HG03280 (cell line): Measurements from ENCODE around the gene ZBTB37.
"Not testable (repeated sequence)": the region's sequence is repeated elsewhere in the genome, so short reads cannot be mapped to it uniquely, and the experiment has no call there.

Experiments used
- ATAC-seq: cut with Tn5 transposase; IDR thresholded peaks from one replicate; pipeline ENCODE4 v1.9.1; 2021; ENCODE audit warnings: mild to moderate bottlenecking, moderate library complexity; ENCODE audit not compliant: unreplicated experiment

ZBTB37 gene

DNA sequence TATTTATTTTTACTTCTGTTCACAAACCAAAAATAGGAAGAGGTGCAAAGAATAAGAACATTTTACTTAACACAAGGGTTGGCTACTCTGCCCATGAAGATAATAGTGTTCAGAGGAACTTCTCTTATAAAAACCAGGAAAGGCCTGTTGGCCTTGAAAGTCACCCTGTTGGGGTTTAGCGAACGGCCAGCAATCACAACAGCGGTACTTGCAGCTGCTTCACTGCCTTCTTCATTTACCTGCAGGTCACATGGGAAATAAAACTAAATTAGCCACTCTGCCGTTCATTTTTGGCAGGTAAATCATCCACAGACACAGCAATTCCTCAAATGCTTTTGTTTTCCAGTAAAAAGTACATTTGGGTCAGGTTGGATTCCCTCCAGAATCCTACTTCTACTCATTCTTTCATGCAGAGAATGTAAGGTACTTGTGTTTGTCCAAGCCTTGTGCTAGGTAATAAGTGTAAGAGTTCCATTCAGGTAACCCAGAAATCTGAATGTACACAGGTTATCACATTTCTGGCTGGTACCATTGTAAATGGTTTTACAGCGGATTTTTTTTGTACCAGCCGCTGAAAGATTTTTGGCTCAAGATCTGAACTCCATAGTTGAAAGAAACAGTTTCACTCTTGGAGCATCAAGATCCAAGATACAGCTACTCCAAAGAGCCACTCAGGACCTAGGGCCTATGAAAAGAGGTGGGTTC lies 35.8 kb downstream of the ZBTB37 start:
- ATAC-seq: no peak

- ATAC-seq: no peak
Measured at GRCh38 chr1:173913111-173913510, 44.9 kb downstream of the ZBTB37 start.

- ATAC-seq: no peak
Measured at GRCh38 chr1:173914366-173914871, 46.2 kb downstream of the ZBTB37 start.

DNA sequence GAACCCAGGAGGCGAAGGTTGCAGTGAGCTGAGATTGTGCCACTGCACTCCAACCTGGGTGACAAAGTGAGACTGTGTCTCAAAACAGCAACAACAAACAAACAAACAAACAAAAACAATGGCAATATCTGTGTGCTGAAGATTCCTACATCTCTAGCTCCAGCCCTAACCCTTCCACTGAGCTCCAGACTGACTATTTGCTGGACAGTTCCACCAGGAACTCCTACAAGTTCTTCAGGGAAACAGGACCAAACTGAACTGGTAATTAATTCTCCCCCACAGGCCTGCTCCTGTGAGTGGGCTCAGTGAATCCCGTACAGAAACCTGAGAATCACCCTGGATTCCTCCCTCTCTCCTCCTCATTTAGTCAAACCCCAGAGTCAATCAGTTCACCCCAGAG lies 47.4 kb downstream of the ZBTB37 start:
- no peak for ATAC-seq

- no peak for ATAC-seq
Measured at GRCh38 chr1:173916667-173917066, 48.5 kb downstream of the ZBTB37 start.

- no peak for ATAC-seq
Measured at GRCh38 chr1:173917149-173917548, 49.0 kb downstream of the ZBTB37 start, which contains the start of gene SERPINC1. Gene SERPINC1, minus strand, starts transcription at chr1:173917327. Its CDS starts 68 bp downstream, at chr1:173917259.

GRCh38 chr1:173917635-173918493 lies 49.7 kb downstream of the ZBTB37 start:
- ATAC-seq: no peak

DNA sequence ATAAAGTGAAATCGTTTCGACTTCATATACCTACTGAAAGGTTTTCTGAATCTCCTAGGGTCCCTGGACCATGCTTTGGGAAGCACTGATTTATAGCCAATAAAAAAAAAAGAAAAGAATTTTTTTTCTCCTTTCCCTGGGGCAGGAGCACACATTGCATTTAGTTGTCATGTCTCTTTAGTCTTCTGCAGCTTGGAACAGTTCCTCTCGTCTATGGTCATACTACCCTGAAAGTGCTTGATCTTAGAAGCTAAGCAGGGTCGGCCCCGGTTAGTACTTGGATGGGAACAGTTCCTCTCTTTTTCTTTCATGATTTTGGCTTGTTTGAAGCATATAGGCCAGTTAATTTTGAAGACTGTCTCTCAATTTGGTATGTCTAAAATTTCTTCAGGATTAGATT lies 52.7 kb downstream of the ZBTB37 start:
- no peak for ATAC-seq

- ATAC-seq: no peak
Measured at GRCh38 chr1:173925306-173926242, 57.4 kb downstream of the ZBTB37 start.

GRCh38 chr1:173930541-173930940 lies 62.4 kb downstream of the ZBTB37 start:
- not testable (repeated sequence) for ATAC-seq

DNA sequence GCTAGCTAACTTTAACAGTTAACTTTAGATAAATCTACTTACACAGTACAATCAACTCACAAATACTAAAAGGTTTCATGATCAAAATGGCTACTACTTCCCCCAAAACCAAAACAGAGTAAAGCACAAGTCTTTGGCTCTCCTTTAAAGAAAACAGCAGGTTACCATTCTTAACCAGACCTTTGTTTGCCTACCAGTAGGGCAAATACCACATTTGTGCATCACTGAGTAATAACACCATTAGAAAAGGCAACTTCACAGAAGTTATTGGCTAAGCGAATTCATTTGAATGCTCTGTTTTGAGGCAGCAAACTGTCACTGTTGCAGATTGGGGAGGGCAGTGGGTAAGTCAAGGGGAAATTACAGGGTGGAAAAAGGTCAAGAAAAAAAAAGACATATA lies 66.3 kb downstream of the ZBTB37 start:
- no peak for ATAC-seq

DNA sequence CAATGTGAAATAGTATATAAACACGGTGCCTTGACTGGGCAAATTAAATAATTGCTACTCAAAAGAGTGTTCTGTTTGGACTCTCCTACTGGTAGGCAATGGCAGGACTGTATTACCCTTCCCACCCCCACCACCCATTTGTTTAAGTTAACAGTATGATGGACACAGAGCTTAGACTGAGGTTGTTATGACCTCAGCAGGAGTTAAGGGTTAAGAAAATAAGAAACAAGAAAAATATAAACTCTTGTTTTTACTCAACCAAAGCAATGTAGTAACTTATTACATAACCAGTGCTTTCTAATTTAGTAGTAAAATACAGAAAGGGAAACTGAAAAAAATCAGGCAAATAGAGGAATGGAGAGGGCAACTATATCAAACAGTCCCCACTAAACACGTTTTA lies 68.9 kb downstream of the ZBTB37 start:
- no peak for ATAC-seq

DNA sequence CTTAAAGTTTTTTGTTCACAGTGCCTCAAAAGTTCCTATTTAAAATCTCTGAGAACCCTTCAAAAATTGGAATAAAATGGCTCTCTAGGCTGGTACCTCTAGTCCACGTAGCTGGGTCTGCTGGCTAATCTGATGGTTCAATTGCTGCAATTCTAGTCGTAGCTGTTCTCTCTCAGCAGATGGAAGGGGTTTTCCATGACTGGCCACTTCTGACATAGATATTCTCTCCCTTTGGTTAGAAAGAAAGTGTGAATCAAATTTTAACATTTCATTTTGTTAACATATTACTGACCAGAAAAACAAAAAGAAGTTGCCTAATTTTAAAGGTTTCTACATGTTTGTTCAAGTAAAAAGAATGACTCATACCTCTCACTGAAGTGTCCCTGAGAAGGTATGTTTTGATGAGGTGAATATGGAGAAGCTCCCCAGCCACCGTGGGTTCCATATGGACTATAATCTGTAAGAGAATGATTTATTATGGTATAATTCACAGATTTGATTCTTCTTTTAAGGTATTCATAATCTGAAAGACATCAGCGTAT lies 78.3 kb downstream of the ZBTB37 start:
- no peak for ATAC-seq

GRCh38 chr1:173948594-173948993 lies 80.4 kb downstream of the ZBTB37 start:
- no peak for ATAC-seq
